Mesendoderm (in vitro differentiated cells): ENCODE data around the gene CAMSAP2.

Experiments
- DNase-seq: peaks from one replicate; pipeline ENCODE4 v3.0.0; 2013
- H2AK5ac ChIP-seq: 2 replicates; pipeline ENCODE4 v1.6.1; 2013; ENCODE audit warnings: low read length, inconsistent platforms
- H2BK120ac ChIP-seq: 2 replicates; pipeline ENCODE4 v1.6.1; 2013; ENCODE audit warnings: low read depth, mild to moderate bottlenecking, low read length, moderate library complexity, mixed read lengths
- H2BK15ac ChIP-seq: replicated peaks from 2 replicates; pipeline ENCODE4 v1.6.1; 2013; ENCODE audit warnings: low read depth, mild to moderate bottlenecking, moderate library complexity
- H2BK5ac ChIP-seq: 2 replicates; pipeline ENCODE4 v1.6.1; 2013; ENCODE audit warnings: low read length, inconsistent platforms
- H3K18ac ChIP-seq: 2 replicates; pipeline ENCODE4 v1.6.1; 2013; ENCODE audit warnings: mild to moderate bottlenecking, low read length, mixed read lengths
- H3K23ac ChIP-seq: one replicate; pipeline ENCODE4 v1.6.1; 2013; ENCODE audit warnings: low read length
- H3K27ac ChIP-seq: 2 replicates; pipeline ENCODE4 v1.5.1; 2013; ENCODE audit warnings: low read depth, mild to moderate bottlenecking, inconsistent platforms, low read length, moderate library complexity
- H3K27me3 ChIP-seq: 2 replicates; pipeline ENCODE4 v1.6.1; 2013; ENCODE audit warnings: low read length, control low read depth, mild to moderate bottlenecking, inconsistent platforms; ENCODE audit not compliant: insufficient read depth, poor library complexity
- H3K36me3 ChIP-seq: 2 replicates; pipeline ENCODE4 v1.6.1; 2013; ENCODE audit warnings: low read length, inconsistent platforms; ENCODE audit not compliant: control insufficient read depth, insufficient read depth
- H3K4ac ChIP-seq: one replicate; pipeline ENCODE4 v1.6.1; 2013; ENCODE audit warnings: low read depth, mild to moderate bottlenecking, low read length, moderate library complexity
- H3K4me1 ChIP-seq: 2 replicates; pipeline ENCODE4 v1.6.1; 2013; ENCODE audit warnings: low read depth, low read length, inconsistent platforms; ENCODE audit not compliant: control insufficient read depth
- H3K4me2 ChIP-seq: 2 replicates; pipeline ENCODE4 v1.6.1; 2013; ENCODE audit warnings: low read length
- H3K4me3 ChIP-seq: 2 replicates; pipeline ENCODE4 v1.5.1; 2013; ENCODE audit warnings: mild to moderate bottlenecking, low read length
- H3K56ac ChIP-seq: one replicate; pipeline ENCODE4 v1.6.1; 2013; ENCODE audit warnings: low read length
- H3K79me1 ChIP-seq: 2 replicates; pipeline ENCODE4 v1.6.1; 2013; ENCODE audit warnings: low read length, inconsistent platforms
- H3K79me2 ChIP-seq: 2 replicates; pipeline ENCODE4 v1.6.1; 2013; ENCODE audit warnings: mild to moderate bottlenecking, low read length; ENCODE audit not compliant: control insufficient read depth, insufficient read depth
- H3K9ac ChIP-seq: 2 replicates; pipeline ENCODE4 v1.6.1; 2013; ENCODE audit warnings: low read length, inconsistent platforms
- H4K5ac ChIP-seq: one replicate; pipeline ENCODE4 v1.6.1; 2013; ENCODE audit warnings: low read length
- H4K8ac ChIP-seq: one replicate; pipeline ENCODE4 v1.6.1; 2013; ENCODE audit warnings: low read depth, mild to moderate bottlenecking, control low read depth, low read length, moderate library complexity
- WGBS: extraction: QIAGEN DNeasy Blood & Tissue Kit; methylation state at CpG from one replicate; pipeline ENCODE4 v1.1.7; 2013; ENCODE audit warnings: low lambda C conversion rate, missing lambda C conversion rate; ENCODE audit not compliant: insufficient coverage; ENCODE audit errors: extremely low coverage; 5-methylcytosine and 5-hydroxymethylcytosine counted together

CAMSAP2 gene

DNA sequence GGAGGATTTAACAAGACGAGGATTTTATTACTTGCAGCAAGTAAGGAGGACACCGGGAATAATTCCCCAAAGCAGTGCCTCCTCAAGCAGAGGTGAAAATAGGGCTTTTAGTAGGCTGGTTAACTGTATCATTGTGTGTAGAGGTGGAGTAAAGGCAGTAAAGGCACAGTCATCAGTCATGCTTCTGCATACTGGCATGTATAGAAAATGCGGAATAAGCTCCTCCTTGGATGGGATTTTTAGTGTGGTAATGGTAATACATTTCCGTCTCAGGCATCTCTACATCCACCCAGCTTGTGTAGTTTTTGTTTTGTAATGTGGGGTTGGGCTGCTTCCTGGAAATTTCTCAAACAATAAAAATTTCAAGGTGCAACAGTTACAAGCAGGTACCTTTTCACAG lies 106.7 kb downstream of the CAMSAP2 start:
- Histone ChIP-seq H4K8ac (no peak overlapping the region), H3K18ac (no peak overlapping the region), H3K4me2 (no peak overlapping the region), H2AK5ac (no peak overlapping the region), H3K27ac (no peak overlapping the region), H3K36me3 (peaks cover 2% of the 10 kb centered on the region), H3K23ac (no peak overlapping the region), H3K9ac (no peak overlapping the region), H3K79me1 (no peaks in the 10 kb centered on the region), H3K79me2 (no peaks in the 10 kb centered on the region), H2BK120ac (no peak overlapping the region), H3K56ac (no peak overlapping the region), H4K5ac (no peak overlapping the region), H2BK15ac (no peak overlapping the region), H3K4ac (no peak overlapping the region), H3K4me3 (no peak overlapping the region), H3K27me3 (no peaks in the 10 kb centered on the region), H3K4me1 (no peaks in the 10 kb centered on the region), H2BK5ac (no peak overlapping the region)
- DNase-seq, result no peak
- no CpG with 5 or more reads among the region's 4 CpGs for WGBS

DNA sequence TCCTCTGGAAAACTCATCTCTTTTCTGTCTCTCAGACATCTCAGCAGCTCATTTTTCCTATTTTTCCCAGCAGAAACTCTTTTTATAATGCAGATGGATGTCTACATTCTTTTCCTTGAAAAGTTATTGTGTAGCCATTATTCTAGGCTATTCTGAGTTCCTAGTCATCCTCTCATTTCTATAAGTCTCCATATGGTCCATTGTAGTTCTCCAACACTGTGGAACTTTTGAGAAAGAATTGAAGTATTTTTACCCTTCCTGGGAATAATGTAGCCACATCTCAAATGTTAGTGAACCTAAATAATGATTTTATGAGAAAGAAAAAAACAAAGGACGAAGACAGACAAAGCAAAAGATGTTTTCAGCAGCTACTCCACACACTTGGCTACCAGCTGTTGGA lies 107.7 kb downstream of the CAMSAP2 start:
- no peaks in the 10 kb centered on the region for H3K79me2 ChIP-seq
- no peak overlapping the region for H3K23ac ChIP-seq
- H3K4me2 ChIP-seq, result no peak overlapping the region
- H2BK5ac ChIP-seq, result no peak overlapping the region
- H3K4me3 ChIP-seq, result no peak overlapping the region
- no peak overlapping the region for H3K27ac ChIP-seq
- peaks cover 2% of the 10 kb centered on the region for H3K36me3 ChIP-seq
- no peak overlapping the region for H3K4ac ChIP-seq
- H4K8ac ChIP-seq, result no peak overlapping the region
- no peak overlapping the region for H3K9ac ChIP-seq
- H2BK15ac ChIP-seq, result no peak overlapping the region
- H3K18ac ChIP-seq, result no peak overlapping the region
- no peak overlapping the region for H2AK5ac ChIP-seq
- no CpG with 5 or more reads among the region's 1 CpG for WGBS
- no peaks in the 10 kb centered on the region for H3K79me1 ChIP-seq
- no peak overlapping the region for H2BK120ac ChIP-seq
- no peak overlapping the region for H4K5ac ChIP-seq
- no peak for DNase-seq
- H3K56ac ChIP-seq, result no peak overlapping the region
- no peaks in the 10 kb centered on the region for H3K27me3 ChIP-seq
- no peaks in the 10 kb centered on the region for H3K4me1 ChIP-seq

DNA sequence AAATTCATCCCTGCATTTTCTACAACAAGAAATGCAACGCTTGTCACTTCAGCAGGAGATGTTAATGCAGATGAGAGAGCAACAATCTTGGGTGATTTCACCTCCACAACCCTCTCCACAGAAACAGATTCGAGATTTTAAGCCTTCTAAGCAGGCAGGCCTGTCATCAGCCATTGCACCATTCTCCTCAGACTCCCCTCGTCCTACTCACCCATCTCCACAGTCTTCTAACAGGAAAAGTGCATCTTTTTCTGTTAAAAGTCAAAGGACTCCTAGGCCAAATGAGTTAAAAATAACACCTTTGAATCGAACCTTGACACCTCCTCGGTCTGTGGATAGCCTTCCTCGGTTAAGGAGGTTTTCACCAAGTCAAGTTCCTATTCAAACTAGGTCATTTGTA lies 110.7 kb downstream of the CAMSAP2 start:
- Histone ChIP-seq H3K4me2 (no peak overlapping the region), H3K18ac (no peak overlapping the region), H3K79me2 (no peaks in the 10 kb centered on the region), H3K27ac (no peak overlapping the region), H2AK5ac (no peak overlapping the region), H3K27me3 (no peaks in the 10 kb centered on the region), H3K4ac (no peak overlapping the region), H3K36me3 (peaks cover 2% of the 10 kb centered on the region), H4K5ac (no peak overlapping the region), H2BK5ac (no peak overlapping the region), H3K56ac (no peak overlapping the region), H4K8ac (no peak overlapping the region), H3K4me3 (no peak overlapping the region), H3K23ac (no peak overlapping the region), H3K4me1 (no peaks in the 10 kb centered on the region), H3K79me1 (no peaks in the 10 kb centered on the region), H2BK15ac (no peak overlapping the region), H2BK120ac (no peak overlapping the region), H3K9ac (no peak overlapping the region)
- WGBS, result no CpG with 5 or more reads among the region's 6 CpGs
- no peak for DNase-seq

DNA sequence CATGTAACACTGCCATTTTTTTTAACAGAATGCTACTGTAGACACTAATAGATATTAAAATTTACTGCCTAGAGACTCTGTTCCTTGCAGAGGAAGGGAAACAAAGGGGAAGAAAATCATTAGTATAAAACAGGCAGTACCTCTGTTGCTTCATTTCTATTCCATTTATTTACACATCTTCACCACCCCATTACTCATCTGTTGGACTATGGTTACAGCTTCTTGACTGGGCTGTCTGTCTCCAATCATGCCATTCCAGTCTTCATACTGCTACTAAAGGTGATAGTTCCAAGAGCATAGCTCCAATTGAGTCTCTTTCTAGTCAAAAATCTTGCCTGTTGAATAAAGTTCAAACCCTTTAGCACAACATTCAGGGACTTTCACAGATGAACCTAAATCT lies 111.9 kb downstream of the CAMSAP2 start:
- Histone ChIP-seq H4K5ac (no peak overlapping the region), H2AK5ac (no peak overlapping the region), H2BK120ac (no peak overlapping the region), H3K36me3 (peaks cover 2% of the 10 kb centered on the region), H3K4ac (no peak overlapping the region), H3K4me3 (no peak overlapping the region), H3K79me1 (no peaks in the 10 kb centered on the region), H3K27me3 (no peaks in the 10 kb centered on the region), H3K4me1 (no peaks in the 10 kb centered on the region), H3K79me2 (no peaks in the 10 kb centered on the region), H3K18ac (no peak overlapping the region), H3K4me2 (no peak overlapping the region), H3K27ac (no peak overlapping the region), H2BK15ac (no peak overlapping the region), H4K8ac (no peak overlapping the region), H3K23ac (no peak overlapping the region), H3K9ac (no peak overlapping the region), H2BK5ac (no peak overlapping the region), H3K56ac (no peak overlapping the region)
- DNase-seq, result no peak

DNA sequence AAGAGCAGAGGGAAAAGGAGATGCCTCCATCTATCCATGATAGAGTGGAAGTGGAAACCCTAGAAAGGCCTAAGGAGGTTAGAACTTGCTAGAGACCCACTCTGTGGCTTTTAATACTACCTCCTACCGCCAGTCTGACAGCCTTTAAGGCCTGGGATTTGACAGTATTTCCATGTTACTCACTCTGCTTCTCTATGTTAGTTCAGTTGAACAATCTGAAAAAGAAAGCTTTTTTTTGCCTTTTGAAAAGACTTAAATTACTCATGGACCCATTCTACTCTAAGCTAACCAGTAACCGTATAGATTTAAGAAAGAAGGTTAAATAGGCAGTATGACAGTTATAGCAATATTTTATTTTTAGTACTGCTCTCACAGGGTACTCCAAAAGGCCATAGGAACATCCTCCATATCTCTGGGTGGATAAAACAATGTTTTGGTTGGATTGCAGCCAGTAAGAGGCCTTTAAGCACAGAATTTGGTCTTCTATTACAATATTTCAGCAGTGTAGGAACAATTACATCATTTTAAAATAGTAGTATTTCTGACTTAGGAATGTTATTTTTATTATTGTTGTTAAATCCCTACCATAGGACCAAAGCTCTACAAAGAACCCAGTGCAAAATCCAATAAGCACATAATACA lies 118.1 kb downstream of the CAMSAP2 start:
- no peak overlapping the region for H4K8ac ChIP-seq
- H3K9ac ChIP-seq, result no peak overlapping the region
- no peaks in the 10 kb centered on the region for H3K79me1 ChIP-seq
- no peak overlapping the region for H3K27ac ChIP-seq
- no peak overlapping the region for H3K4me2 ChIP-seq
- no peaks in the 10 kb centered on the region for H3K4me1 ChIP-seq
- no peak overlapping the region for H4K5ac ChIP-seq
- H3K79me2 ChIP-seq, result no peaks in the 10 kb centered on the region
- no peak overlapping the region for H3K23ac ChIP-seq
- no peak overlapping the region for H3K4ac ChIP-seq
- H2BK120ac ChIP-seq, result no peak overlapping the region
- no peaks in the 10 kb centered on the region for H3K36me3 ChIP-seq
- H3K4me3 ChIP-seq, result no peak overlapping the region
- no peaks in the 10 kb centered on the region for H3K27me3 ChIP-seq
- no peak overlapping the region for H2BK15ac ChIP-seq
- DNase-seq, result no peak
- H2BK5ac ChIP-seq, result no peak overlapping the region
- no CpG with 5 or more reads among the region's 2 CpGs for WGBS
- H3K18ac ChIP-seq, result no peak overlapping the region
- no peak overlapping the region for H3K56ac ChIP-seq
- H2AK5ac ChIP-seq, result no peak overlapping the region

DNA sequence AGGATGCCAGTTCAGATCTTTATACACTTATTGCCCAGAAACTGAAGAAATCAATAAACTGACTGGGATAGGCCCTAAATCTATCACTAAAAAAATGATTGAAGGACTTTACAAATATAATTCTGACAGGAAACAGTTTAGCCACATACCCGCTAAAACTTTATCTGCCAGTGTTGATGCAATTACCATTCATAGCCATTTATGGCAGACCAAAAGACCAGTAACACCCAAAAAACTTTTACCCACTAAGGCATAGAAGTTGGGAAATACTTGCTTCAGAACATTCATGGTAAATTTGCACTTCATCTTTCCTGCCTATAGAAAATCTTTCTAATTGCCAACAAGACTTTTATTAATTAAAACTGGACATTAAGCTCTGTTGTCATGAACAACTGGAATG lies 119.1 kb downstream of the CAMSAP2 start:
- H3K27me3 ChIP-seq, result no peaks in the 10 kb centered on the region
- H2BK5ac ChIP-seq, result no peak overlapping the region
- no peak for DNase-seq
- H3K9ac ChIP-seq, result no peak overlapping the region
- no peak overlapping the region for H3K4ac ChIP-seq
- WGBS, result no CpG with 5 or more reads among the region's 1 CpG
- no peak overlapping the region for H3K56ac ChIP-seq
- H2BK120ac ChIP-seq, result no peak overlapping the region
- H3K79me1 ChIP-seq, result no peaks in the 10 kb centered on the region
- no peak overlapping the region for H2BK15ac ChIP-seq
- H3K27ac ChIP-seq, result no peak overlapping the region
- H3K79me2 ChIP-seq, result no peaks in the 10 kb centered on the region
- H3K4me3 ChIP-seq, result no peak overlapping the region
- H3K36me3 ChIP-seq, result no peaks in the 10 kb centered on the region
- H3K23ac ChIP-seq, result no peak overlapping the region
- H3K18ac ChIP-seq, result no peak overlapping the region
- no peak overlapping the region for H2AK5ac ChIP-seq
- no peak overlapping the region for H3K4me2 ChIP-seq
- H4K5ac ChIP-seq, result no peak overlapping the region
- H4K8ac ChIP-seq, result no peak overlapping the region
- H3K4me1 ChIP-seq, result no peaks in the 10 kb centered on the region
